HG03135 (cell line): Measurements from ENCODE around the gene DEFB114.
"Not testable (repeated sequence)": the region's sequence is repeated elsewhere in the genome, so short reads cannot be mapped to it uniquely, and the experiment has no call there.

Experiments
- ATAC-seq: cut with Tn5 transposase; IDR thresholded peaks from one replicate; pipeline ENCODE4 v1.9.1; 2021; ENCODE audit warnings: mild to moderate bottlenecking, moderate library complexity; ENCODE audit not compliant: unreplicated experiment

Gene DEFB114

DNA sequence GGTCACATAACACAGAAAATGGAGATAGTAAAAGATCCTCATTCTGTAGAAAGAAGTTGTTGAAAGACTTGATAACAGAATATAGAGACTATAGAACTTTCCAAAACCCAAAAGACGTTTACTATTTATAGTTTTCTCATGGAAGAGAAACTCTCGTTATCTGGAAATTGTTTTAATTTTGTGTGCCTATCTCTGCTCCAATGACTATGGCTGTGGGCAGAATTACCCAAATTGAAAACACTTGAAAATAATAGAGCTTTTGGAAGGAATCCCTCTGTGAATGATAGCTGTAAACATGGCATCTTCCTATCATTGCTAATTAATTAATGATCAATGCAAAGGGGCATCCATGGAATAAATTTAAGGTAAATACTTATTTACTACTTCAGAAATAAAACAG, at the start of gene DEFB114:
DEFB114 (minus strand) TSS at position 101 of the 400 bp plus-strand sequence; CDS start at position 42, 59 bp downstream.
- no peak for ATAC-seq

GRCh38 chr6:50007819-50008218, 43.9 kb upstream of the DEFB114 start:
- no peak for ATAC-seq

DNA sequence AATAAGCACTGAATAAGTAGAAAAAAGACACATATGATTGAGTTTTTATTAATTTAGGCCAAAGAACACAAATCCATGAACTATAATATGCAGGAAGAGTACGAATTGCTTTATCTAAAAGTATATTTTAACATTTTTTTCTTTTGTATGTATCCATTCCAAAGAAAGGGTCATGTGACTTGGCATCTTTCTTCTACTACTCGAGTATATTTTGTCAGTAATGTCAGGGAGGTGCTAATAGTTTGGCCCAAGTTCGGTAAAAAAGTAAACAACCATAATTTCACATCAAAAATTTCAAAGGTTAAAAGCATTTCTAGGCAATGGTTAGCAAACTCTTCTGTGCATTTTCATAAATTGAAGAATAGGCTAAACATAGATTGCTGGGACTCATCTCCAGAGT, 39.2 kb upstream of the DEFB114 start:
- ATAC-seq = no peak

GRCh38 chr6:49995278-49995677, 31.3 kb upstream of the DEFB114 start:
- no peak for ATAC-seq

GRCh38 chr6:49988900-49989299, 24.9 kb upstream of the DEFB114 start:
- ATAC-seq = no peak

- no peak for ATAC-seq
Observed at GRCh38 chr6:49987749-49988148, 23.8 kb upstream of the DEFB114 start.

- no peak for ATAC-seq
Observed at GRCh38 chr6:49986551-49986950, 22.6 kb upstream of the DEFB114 start.

GRCh38 chr6:49982046-49982445, 18.1 kb upstream of the DEFB114 start:
- no peak for ATAC-seq

DNA sequence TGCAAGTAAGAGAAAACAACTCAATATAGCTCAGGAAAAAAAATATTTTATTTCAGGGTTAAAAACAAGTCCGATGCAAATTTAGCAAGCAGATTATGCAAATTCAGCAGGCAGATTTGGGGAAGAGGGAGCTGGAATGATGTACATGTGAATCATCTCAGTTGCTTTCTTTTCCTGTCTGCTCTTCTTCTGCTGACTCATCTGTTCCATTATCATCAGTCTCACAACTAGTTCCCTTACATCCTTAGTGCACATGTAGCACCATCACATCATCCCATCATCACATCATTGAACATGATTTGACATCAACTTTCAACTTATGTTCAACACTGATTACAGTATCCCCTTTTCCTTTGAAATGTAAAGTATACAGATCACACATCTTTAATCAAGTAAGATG, 16.9 kb upstream of the DEFB114 start:
- ATAC-seq = peak; percentile 40

GRCh38 chr6:49979584-49979983, 15.6 kb upstream of the DEFB114 start:
- ATAC-seq = peak; percentile 38

DNA sequence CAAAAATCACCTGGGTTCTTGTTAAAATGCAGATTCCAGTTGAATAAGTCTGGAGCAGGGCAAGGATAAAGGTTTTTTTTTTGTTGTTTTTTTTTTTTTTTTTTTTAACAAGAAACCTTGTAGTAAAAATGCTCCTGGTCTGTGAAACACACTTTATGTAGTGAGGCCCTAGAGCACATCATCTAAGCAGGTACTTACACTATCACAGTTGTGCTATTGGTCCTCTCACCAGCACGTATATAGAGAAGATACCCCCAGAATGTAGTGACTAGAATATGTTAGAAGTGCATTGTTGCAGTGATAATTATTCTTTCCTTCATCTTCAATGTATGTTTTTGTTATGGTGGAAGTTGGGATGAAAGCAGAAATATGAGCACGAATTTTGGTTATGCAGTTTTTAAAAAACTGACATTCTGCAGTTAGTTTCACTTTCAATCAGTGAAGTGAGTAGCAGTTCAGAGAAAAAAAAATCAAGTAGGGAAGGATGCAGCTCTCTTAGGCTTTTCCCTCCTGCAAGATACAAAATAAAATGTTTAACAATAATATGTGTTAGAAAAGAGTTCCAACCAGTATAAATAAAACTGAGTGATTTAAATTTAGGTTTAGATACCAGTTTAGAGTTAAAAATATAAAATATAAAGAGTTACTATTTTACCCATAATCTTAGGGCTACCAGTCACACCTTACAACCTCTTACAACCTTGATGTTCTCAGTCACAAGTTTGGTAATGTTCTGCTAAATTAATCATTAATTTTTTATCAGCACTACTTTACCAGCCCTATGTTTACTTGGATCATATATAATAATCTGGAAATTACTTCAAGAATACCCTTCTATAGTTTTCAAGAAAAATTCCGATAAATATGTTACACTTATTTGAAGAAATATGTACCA, 14.6 kb upstream of the DEFB114 start:
- peak; percentile 56 for ATAC-seq

- no peak for ATAC-seq
Observed at GRCh38 chr6:49969605-49970004, 5.6 kb upstream of the DEFB114 start, which contains the start of gene DEFB113. DEFB113 (minus strand) TSS chr6:49969625; CDS start chr6:49969625, 0 bp downstream.

DNA sequence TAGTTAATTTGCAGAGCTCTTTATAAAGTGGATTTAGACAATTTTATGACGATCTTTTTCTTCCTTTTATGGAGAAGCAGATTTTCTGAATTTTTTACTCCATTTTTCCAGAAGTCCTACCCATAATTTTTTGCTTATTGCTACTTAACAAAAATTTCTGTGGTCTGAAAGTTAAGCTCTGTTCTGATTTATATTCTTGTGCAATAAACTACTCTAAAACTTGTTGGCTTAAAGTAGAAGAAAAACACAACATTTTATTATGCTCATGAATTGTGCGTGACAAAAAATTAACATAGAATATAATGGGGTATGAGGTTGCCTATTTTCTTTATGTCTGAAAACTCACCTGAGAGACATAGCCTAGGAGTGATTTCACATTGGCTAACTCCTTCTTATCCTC, 2.9 kb upstream of the DEFB114 start:
- ATAC-seq = no peak

- no peak for ATAC-seq
Observed at GRCh38 chr6:49966334-49966733, 2.4 kb upstream of the DEFB114 start.

- ATAC-seq = no peak
Observed at GRCh38 chr6:49958180-49958579, 5.8 kb downstream of the DEFB114 start.

DNA sequence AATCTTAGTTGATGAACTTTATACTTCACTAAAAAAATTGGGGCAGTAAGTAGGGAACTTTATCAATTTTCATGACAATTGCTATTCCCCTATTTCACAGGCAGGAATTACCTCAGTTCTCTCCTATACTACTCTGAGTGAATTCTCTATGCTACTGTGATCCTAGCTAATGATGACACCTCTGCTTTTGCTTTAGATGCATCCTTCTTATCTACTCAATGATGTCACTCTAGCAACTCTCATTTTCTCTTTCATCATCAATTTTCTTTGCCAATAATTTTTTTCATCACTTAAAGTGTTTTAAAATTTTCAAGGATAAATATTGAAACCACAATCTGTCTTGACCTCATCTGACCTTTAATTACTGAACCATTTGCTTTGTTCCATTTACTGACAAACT, 8.1 kb downstream of the DEFB114 start:
- ATAC-seq = no peak

DNA sequence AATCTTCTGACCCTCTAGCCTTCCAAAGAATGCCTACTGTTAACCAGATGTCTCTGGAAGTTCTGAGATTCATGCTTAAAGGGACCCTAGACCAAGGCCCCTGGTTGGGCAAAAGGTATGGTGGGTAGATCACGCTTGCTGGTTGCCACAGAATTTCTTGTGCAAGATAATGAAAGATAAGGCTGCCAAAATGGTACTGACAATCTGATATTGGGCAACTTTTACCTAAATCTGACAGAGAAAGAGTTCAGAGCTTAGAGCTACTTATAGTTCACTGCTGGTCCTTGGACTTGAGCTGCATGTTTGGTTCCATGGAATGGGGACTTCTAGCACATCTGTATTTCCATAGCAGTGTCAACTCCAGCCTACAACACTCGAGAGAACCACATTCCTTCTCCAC, 12.0 kb downstream of the DEFB114 start:
- no peak for ATAC-seq

- no peak for ATAC-seq
Observed at GRCh38 chr6:49950415-49950751, 13.6 kb downstream of the DEFB114 start.

DNA sequence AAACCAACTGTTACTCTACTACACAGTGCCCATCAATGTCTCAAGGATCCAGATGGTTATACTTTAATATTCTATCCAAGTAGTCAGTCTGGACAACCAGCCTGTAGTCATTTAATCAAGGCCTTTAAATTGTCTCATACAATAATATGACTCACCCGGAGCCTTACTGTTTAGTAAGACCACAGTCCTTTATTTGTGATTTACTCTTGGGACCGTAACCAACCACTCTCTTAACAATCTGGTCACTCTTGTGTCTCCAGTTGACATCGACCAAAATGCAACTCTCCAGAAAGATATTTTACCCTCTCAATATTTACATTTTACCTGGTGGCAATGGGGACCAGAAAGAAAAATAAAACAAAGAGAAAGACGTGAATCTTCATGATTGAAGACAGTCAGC, 14.9 kb downstream of the DEFB114 start:
- ATAC-seq = no peak

GRCh38 chr6:49946835-49947234, 17.1 kb downstream of the DEFB114 start:
- ATAC-seq = no peak

DNA sequence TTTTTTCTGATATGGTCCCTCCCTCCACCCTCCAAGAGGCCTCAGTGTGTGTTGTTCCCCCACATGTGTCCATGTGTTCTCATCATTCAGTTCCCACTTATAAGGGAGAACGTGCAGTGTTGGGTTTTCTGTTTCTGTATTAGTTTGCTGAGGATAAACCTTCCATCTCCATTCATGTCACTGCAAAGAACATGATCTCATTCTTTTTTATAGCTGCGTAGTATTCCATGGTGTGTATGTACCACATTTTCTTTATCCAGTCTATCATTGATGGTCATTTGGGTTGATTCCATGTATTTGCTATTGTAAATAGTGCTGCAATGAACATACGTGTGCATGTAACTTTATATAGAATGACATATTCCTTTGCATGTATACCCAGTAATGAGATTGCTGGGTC, 19.9 kb downstream of the DEFB114 start:
- ATAC-seq = not testable (repeated sequence)

- ATAC-seq = no peak
Observed at GRCh38 chr6:49939993-49940498, 23.9 kb downstream of the DEFB114 start.

DNA sequence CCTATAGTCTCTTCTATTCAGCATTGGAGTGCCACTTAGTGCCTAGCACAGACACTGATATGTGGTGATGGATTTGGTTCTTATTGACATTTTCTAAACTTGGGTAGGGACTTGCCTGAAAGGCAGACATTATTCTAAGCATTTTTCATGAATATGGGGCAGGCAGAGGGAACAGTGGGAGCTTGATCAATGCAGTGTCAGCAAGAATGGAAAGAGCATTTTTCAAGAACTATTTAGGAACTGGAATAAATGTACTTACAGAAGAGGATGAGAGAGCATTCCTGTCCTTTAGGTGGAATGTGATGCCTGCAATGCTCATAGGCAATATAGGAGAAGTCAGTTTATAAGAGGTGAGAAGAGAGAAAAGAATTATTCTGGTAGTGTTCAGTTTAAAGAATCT, 26.2 kb downstream of the DEFB114 start:
- ATAC-seq = no peak
